K562 (cell line): ENCODE data around the gene DNAJB2. TPM values are rescaled to one million over a fixed set of nuclear protein-coding genes. Genes with fewer than 3 reads are reported as not detected.
A peak's percentile ranks its signal among the peaks of the same experiment; 100 is the strongest.

Experiments used
- BRD9 ChIP-seq: fragments of 450-650 bp; IDR thresholded peaks from 2 replicates; pipeline ENCODE4 v1.6.1; 2018; ENCODE audit warnings: low read depth; ENCODE audit not compliant: partially characterized antibody
- CBX5 ChIP-seq: IDR thresholded peaks from 2 replicates; pipeline ENCODE4 v1.6.1; 2014; ENCODE audit warnings: low read depth, borderline replicate concordance
- ID3 ChIP-seq, 2 experiments: fragments of 250-450 bp in 1 of 2; fragments of 450-650 bp in 1 of 2; sonication (Bioruptor Pico) in 1 of 2; IDR thresholded peaks; 2 replicates each; pipeline versions ENCODE4 v1.6.1 to v1.8.0; 2016 to 2021; ENCODE audit warnings: mild to moderate bottlenecking in 2 of 2, moderate library complexity in 2 of 2, missing compliant biosample characterization in 1 of 2, missing genetic modification characterization in 1 of 2
- MGA ChIP-seq: fragments of 450-650 bp; IDR thresholded peaks from 2 replicates; pipeline ENCODE4 v1.6.1; 2016; ENCODE audit warnings: mild to moderate bottlenecking, moderate library complexity
- MIER1 ChIP-seq: fragments of 450-650 bp; IDR thresholded peaks from 2 replicates; pipeline ENCODE4 v1.6.1; 2016; ENCODE audit warnings: antibody characterized with exemption, mild to moderate bottlenecking, low read depth
- PRMT5 ChIP-seq: sonication (generic); formaldehyde crosslinking; IDR thresholded peaks from 2 replicates; pipeline ENCODE4 v1.5.0; 2020; ENCODE audit warnings: missing genetic modification reagents
- PYGO2 ChIP-seq: fragments of 450-650 bp; IDR thresholded peaks from 2 replicates; pipeline ENCODE4 v1.6.1; 2016; ENCODE audit warnings: mild to moderate bottlenecking, missing genetic modification characterization, moderate library complexity, missing compliant biosample characterization
- RBM34 ChIP-seq: fragments of 200-400 bp; formaldehyde crosslinking; IDR thresholded peaks from 2 replicates; pipeline ENCODE4 v1.6.1; 2018; ENCODE audit warnings: low read length, borderline replicate concordance; ENCODE audit not compliant: insufficient read depth
- SNAPC5 ChIP-seq: fragments of 250-450 bp; sonication (Bioruptor Pico); IDR thresholded peaks from 2 replicates; pipeline ENCODE4 v1.8.0; 2021; ENCODE audit warnings: moderate library complexity, mild to moderate bottlenecking, inconsistent platforms
- TAL1 ChIP-seq: fragments of 450-650 bp; IDR thresholded peaks from 2 replicates; pipeline ENCODE4 v1.6.1; 2016; ENCODE audit warnings: mild to moderate bottlenecking
- WHSC1 ChIP-seq: IDR thresholded peaks from one replicate; pipeline ENCODE4 v1.6.1; 2012; ENCODE audit warnings: low read length, control low read depth, inconsistent platforms
- YY1 ChIP-seq, 3 experiments: IDR thresholded peaks; 2 replicates each; pipeline ENCODE4 v1.6.1; 2011; ENCODE audit warnings: low read length in 2 of 3, mild to moderate bottlenecking in 2 of 3, moderate library complexity in 2 of 3, borderline replicate concordance in 1 of 3, control low read depth in 1 of 3, low read depth in 1 of 3; ENCODE audit not compliant: insufficient read depth in 3 of 3, insufficient replicate concordance in 2 of 3, control insufficient read depth in 1 of 3, insufficient read length in 1 of 3; ENCODE audit errors: extremely low read depth in 1 of 3
- ZNF57 ChIP-seq: fragments of 450-650 bp; formaldehyde crosslinking; IDR thresholded peaks from 2 replicates; pipeline ENCODE4 v1.4.0; 2020; ENCODE audit warnings: mild to moderate bottlenecking, moderate library complexity
- ZNF583 ChIP-seq: fragments of 250-450 bp; sonication (Bioruptor Pico); IDR thresholded peaks from 2 replicates; pipeline ENCODE4 v1.4.0; 2020
- ZNF707 ChIP-seq: fragments of 250-450 bp; sonication (Bioruptor Pico); conservative IDR thresholded peaks from 2 replicates; pipeline ENCODE4 v1.8.0; 2022; ENCODE audit warnings: inconsistent platforms, mild to moderate bottlenecking, moderate library complexity
- ZNF717 ChIP-seq: fragments of 250-450 bp; sonication (Bioruptor Pico); IDR thresholded peaks from 2 replicates; pipeline ENCODE4 v1.5.0; 2021
- polyA plus RNA-seq, 8 experiments: library from polyadenylated mRNA; depleted of rRNA in 4 of 8; stranded (reverse) in 5 of 8; unstranded in 3 of 8; fragments of >200 nt; fragmentation: Nextera tagmentation in 2 of 8; fragmentation: Illumina TruSeq in 1 of 8; extraction: Ambion mirVana in 2 of 8; extraction: Trizol in 1 of 8; gene quantifications; 2 replicates each; pipeline versions ENCODE4 v1.2.1 to v1.2.3, GENCODE V29; 2011 to 2014; ENCODE audit warnings: inconsistent platforms in 1 of 8, missing spikeins in 1 of 8
- total RNA-seq, 7 experiments: library from RNA; depleted of rRNA in 6 of 7; stranded (reverse); fragments of >200 nt in 6 of 7; fragmentation: Illumina TruSeq in 2 of 7; extraction: Trizol in 2 of 7; gene quantifications; 2 replicates each; pipeline versions ENCODE4 v1.2.1 to v1.2.3, GENCODE V29; 2011 to 2021; ENCODE audit warnings: low replicate concordance in 1 of 7

The DNAJB2 gene
- total and polyA plus RNA-seq, 9 of the 15 experiments (the other 6 are each of a cell fraction or from before 2014, with no cell fraction given), result 0.08 to 3.0 (median 2.2) TPM; not detected in 1

GRCh38 chr2:219279151-219279915, at the start of gene DNAJB2 (continued):
- TF ChIP-seq MGA, result no peak; the same call in 1 of the 2 replicates
- no peak for TF ChIP-seq ZNF707 (CRISPR knock-in tag)
- TF ChIP-seq BRD9, result no peak
- TF ChIP-seq ZNF583 (CRISPR knock-in tag), result peak; percentile 87
- TF ChIP-seq ID3 (CRISPR knock-in tag; IDR thresholded peaks at IDR 0.05), result no peak
- peak; percentile 93 for TF ChIP-seq ID3 (tag; IDR thresholded peaks at IDR 0.05)
- no peak for TF ChIP-seq PYGO2 (tag)
- no peak for TF ChIP-seq MIER1
- peak; percentile 98 for TF ChIP-seq TAL1
- TF ChIP-seq ZNF717 (CRISPR knock-in tag), result no peak
- no peak for TF ChIP-seq RBM34
- peak; percentile 38; the same call in 1 of the 2 replicates for TF ChIP-seq CBX5
- TF ChIP-seq WHSC1, result no peak
- TF ChIP-seq SNAPC5 (CRISPR knock-in tag), result no peak
- no peak for TF ChIP-seq PRMT5 (CRISPR knock-in tag)
- peak in 1 of 3 experiments; percentile 36 for TF ChIP-seq YY1 (IDR thresholded peaks at IDR 0.05; ENCODE audit: borderline replicate concordance in 1 of 3, control insufficient read depth in 1 of 3, extremely low read depth in 1 of 3, insufficient read depth in 3 of 3, insufficient read length in 1 of 3, insufficient replicate concordance in 2 of 3, low read depth in 1 of 3, low read length in 2 of 3)
- TF ChIP-seq ZNF57 (CRISPR knock-in tag), result no peak
